Peyer's patch (tissue), 4 donors: ENCODE data around the gene GTF2A2. TPM values are rescaled to one million over a fixed set of nuclear protein-coding genes. Genes with fewer than 3 reads are reported as not detected.
"Not testable (repeated sequence)": the region's sequence is repeated elsewhere in the genome, so short reads cannot be mapped to it uniquely, and the experiment has no call there.

Experiments used
- DNase-seq, 3 donors: peaks; one replicate each; pipeline ENCODE4 v3.0.0-alpha.2; 2017 to 2019
- H3K27ac ChIP-seq, 4 donors: fragments of 200-600 bp; sonication (generic); one replicate each; pipeline ENCODE4 v1.5.1; 2016 to 2019
- H3K27me3 ChIP-seq, 2 donors: fragments of 200-600 bp; sonication (generic); one replicate each; pipeline ENCODE4 v1.5.1; 2019
- H3K36me3 ChIP-seq, 3 donors: fragments of 200-600 bp; sonication (generic); one replicate each; pipeline ENCODE4 v1.5.1; 2016 to 2019
- H3K4me1 ChIP-seq, 4 donors: fragments of 200-600 bp; sonication (generic); one replicate each; pipeline ENCODE4 v1.5.1; 2016 to 2019
- H3K4me3 ChIP-seq, 4 donors: fragments of 200-600 bp; sonication (generic); 1 replicate in 3 of 4; 2 replicates in 1 of 4; pipeline ENCODE4 v1.5.1; 2016 to 2019; ENCODE audit warnings: mild to moderate bottlenecking in 1 of 4
- H3K9me3 ChIP-seq, 4 donors: fragments of 200-600 bp; sonication (generic); one replicate each; pipeline ENCODE4 v1.5.1; 2016 to 2019; ENCODE audit warnings: mild to moderate bottlenecking in 1 of 4
- CTCF ChIP-seq, 6 experiments: fragments of 450-650 bp in 4 of 6; fragments of 200-600 bp in 2 of 6; sonication (generic) in 1 of 6; IDR thresholded peaks; one replicate each; pipeline ENCODE4 v1.5.1; 2017 to 2019; ENCODE audit warnings: antibody characterized with exemption in 6 of 6, mild to moderate bottlenecking in 3 of 6, moderate library complexity in 1 of 6
- POLR2A ChIP-seq, 2 donors: fragments of 450-650 bp; IDR thresholded peaks; one replicate each; pipeline ENCODE4 v1.5.1; 2017; ENCODE audit warnings: antibody characterized with exemption in 2 of 2, mild to moderate bottlenecking in 2 of 2, moderate library complexity in 2 of 2
- total RNA-seq, 4 donors: library from RNA; depleted of rRNA; stranded (reverse); fragments of >200 nt; gene quantifications; one replicate each; pipeline ENCODE4 v1.1.0, GENCODE V29; 2016

Gene GTF2A2
- total RNA-seq, 4 donors from 2014 or later = 18.8 to 75.1 (median 22.9) TPM

GRCh38 chr15:59649603-59650002 is 7.7 kb downstream of the GTF2A2 start:
- H3K4me3 ChIP-seq = no peak overlapping the region
- H3K27me3 ChIP-seq = no peaks in the 10 kb centered on the region
- H3K9me3 ChIP-seq = no peaks in the 10 kb centered on the region
- H3K36me3 ChIP-seq = peaks cover 0 to 56% (median 0%) of the 10 kb centered on the region in 3 donors
- no peaks in the 10 kb centered on the region for H3K4me1 ChIP-seq
- TF ChIP-seq CTCF (IDR thresholded peaks at IDR 0.05) (no peak), POLR2A (IDR thresholded peaks at IDR 0.05) (no peak)
- H3K27ac ChIP-seq = no peak overlapping the region
- no peak for DNase-seq

GRCh38 chr15:59647085-59647484 is 10.2 kb downstream of the GTF2A2 start:
- Histone ChIP-seq H3K27me3 (no peaks in the 10 kb centered on the region), H3K4me1 (no peaks in the 10 kb centered on the region), H3K36me3 (peaks cover 0 to 57% (median 0%) of the 10 kb centered on the region in 3 donors), H3K4me3 (no peak overlapping the region), H3K27ac (no peak overlapping the region), H3K9me3 (no peaks in the 10 kb centered on the region)
- DNase-seq = no peak
- no peak for TF ChIP-seq CTCF (IDR thresholded peaks at IDR 0.05)
- no peak for TF ChIP-seq POLR2A (IDR thresholded peaks at IDR 0.05)

- TF ChIP-seq CTCF (IDR thresholded peaks at IDR 0.05) = no peak
- no peak for TF ChIP-seq POLR2A (IDR thresholded peaks at IDR 0.05)
- peaks cover 0 to 49% (median 0%) of the 10 kb centered on the region in 3 donors for H3K36me3 ChIP-seq
- DNase-seq = no peak
These were observed 11.0 kb downstream of the GTF2A2 start for GRCh38 chr15:59646277-59646676.

GRCh38 chr15:59645812-59646211 is 11.5 kb downstream of the GTF2A2 start:
- H3K4me1 ChIP-seq, H3K27ac ChIP-seq, H3K4me3 ChIP-seq, H3K27me3 ChIP-seq, DNase-seq, H3K9me3 ChIP-seq: not testable (repeated sequence)
- peaks cover 0 to 47% (median 0%) of the 10 kb centered on the region in 3 donors for H3K36me3 ChIP-seq

More at GRCh38 chr15:59646277-59646676, 11.0 kb downstream of the GTF2A2 start:
- H3K4me3 ChIP-seq = no peak overlapping the region
- H3K27me3 ChIP-seq = no peaks in the 10 kb centered on the region
- no peaks in the 10 kb centered on the region for H3K9me3 ChIP-seq
- H3K27ac ChIP-seq = no peak overlapping the region
- H3K4me1 ChIP-seq = no peaks in the 10 kb centered on the region

- Histone ChIP-seq H3K27ac (no peak overlapping the region), H3K36me3 (peaks cover 0 to 45% (median 0%) of the 10 kb centered on the region in 3 donors), H3K4me1 (no peaks in the 10 kb centered on the region), H3K4me3 (no peak overlapping the region), H3K9me3 (no peaks in the 10 kb centered on the region), H3K27me3 (no peaks in the 10 kb centered on the region)
- no peak for DNase-seq
- TF ChIP-seq CTCF (IDR thresholded peaks at IDR 0.05) = no peak
- no peak for TF ChIP-seq POLR2A (IDR thresholded peaks at IDR 0.05)
These were observed 12.6 kb downstream of the GTF2A2 start for GRCh38 chr15:59644756-59645155.

- no peak for TF ChIP-seq CTCF (IDR thresholded peaks at IDR 0.05)
- TF ChIP-seq POLR2A (IDR thresholded peaks at IDR 0.05) = no peak
- Histone ChIP-seq H3K36me3 (peaks cover 0 to 55% (median 0%) of the 10 kb centered on the region in 3 donors), H3K27ac (no peak overlapping the region)
These were observed 15.0 kb downstream of the GTF2A2 start for GRCh38 chr15:59642351-59642750.

More at GRCh38 chr15:59642351-59642750, 15.0 kb downstream of the GTF2A2 start:
- Histone ChIP-seq H3K27me3 (no peaks in the 10 kb centered on the region), H3K9me3 (no peaks in the 10 kb centered on the region), H3K4me1 (no peaks in the 10 kb centered on the region), H3K4me3 (no peak overlapping the region)
- no peak for DNase-seq
